ENCODE data around the gene ASB17.

- TF ChIP-seq POLR2A (IDR thresholded peaks at IDR 0.05) = no peak
- TF ChIP-seq CTCF (IDR thresholded peaks at IDR 0.05) = no peak
These were observed 47.8 kb downstream of the ASB17 start for GRCh38 chr1:75884437-75884836.
